Measurements from ENCODE around the gene COPZ1. TPM values are rescaled to one million over a fixed set of nuclear protein-coding genes. Genes with fewer than 3 reads are reported as not detected.
A peak's percentile ranks its signal among the peaks of the same experiment; 100 is the strongest.

COPZ1 gene
- total RNA-seq, 1 donor from 2014 or later = 173 TPM

DNA sequence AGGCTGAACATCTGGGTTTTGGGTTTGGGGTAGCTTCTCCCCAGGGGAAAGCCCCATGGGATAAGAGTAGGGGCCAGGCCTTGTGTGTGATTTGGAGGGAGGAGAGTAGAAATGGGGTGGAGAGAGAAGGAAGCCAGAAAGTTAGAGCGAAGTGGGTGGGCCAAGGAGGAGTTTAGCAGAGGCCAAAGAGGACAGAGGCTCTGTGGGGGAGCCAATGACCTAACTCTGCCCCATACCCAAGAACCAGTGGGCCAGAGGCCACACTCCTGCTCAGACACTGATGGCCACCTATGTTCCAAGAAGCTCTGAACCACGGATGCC, 50.3 kb downstream of the COPZ1 start:
- no peak overlapping the region for H3K27ac Mint-ChIP-seq
- TF ChIP-seq, protein P1, sequence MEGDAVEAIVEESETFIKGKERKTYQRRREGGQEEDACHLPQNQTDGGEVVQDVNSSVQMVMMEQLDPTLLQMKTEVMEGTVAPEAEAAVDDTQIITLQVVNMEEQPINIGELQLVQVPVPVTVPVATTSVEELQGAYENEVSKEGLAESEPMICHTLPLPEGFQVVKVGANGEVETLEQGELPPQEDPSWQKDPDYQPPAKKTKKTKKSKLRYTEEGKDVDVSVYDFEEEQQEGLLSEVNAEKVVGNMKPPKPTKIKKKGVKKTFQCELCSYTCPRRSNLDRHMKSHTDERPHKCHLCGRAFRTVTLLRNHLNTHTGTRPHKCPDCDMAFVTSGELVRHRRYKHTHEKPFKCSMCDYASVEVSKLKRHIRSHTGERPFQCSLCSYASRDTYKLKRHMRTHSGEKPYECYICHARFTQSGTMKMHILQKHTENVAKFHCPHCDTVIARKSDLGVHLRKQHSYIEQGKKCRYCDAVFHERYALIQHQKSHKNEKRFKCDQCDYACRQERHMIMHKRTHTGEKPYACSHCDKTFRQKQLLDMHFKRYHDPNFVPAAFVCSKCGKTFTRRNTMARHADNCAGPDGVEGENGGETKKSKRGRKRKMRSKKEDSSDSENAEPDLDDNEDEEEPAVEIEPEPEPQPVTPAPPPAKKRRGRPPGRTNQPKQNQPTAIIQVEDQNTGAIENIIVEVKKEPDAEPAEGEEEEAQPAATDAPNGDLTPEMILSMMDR (IDR thresholded peaks at IDR 0.05; ENCODE audit: unreplicated experiment) = no peak
- no peaks in the 10 kb centered on the region for H3K9me3 Mint-ChIP-seq (ENCODE audit: low read depth)
- no peak for DNase-seq (ENCODE audit: low spot score, unreplicated experiment)
- H3K4me3 Mint-ChIP-seq (ENCODE audit: low read depth) = no peak overlapping the region
- peaks cover 9% of the 10 kb centered on the region for H3K36me3 Mint-ChIP-seq (ENCODE audit: insufficient read depth)
- peaks cover 13% of the 10 kb centered on the region for H3K4me1 Mint-ChIP-seq (ENCODE audit: low read depth)
- peaks cover 18% of the 10 kb centered on the region for H3K27me3 Mint-ChIP-seq

DNA sequence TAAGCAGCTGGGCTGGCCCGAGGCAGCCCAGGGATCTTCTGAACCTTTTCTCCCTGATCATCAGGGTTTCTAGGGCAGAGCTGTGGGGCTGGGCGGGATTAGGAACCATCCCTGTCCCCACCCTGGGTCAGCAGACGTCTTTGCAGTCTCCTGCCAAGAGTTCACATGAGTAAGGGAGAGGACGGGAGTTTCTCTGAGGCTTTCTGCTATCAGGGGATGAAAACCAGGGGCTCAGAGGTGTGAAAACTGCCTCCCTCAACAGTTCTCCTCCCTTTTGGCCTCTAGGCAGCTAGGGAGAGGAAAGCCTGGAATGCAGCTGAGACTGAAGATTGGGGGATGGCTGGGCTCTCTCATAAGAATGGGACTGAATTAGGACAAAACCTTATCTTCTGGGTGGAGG, 51.7 kb downstream of the COPZ1 start:
- Mint-ChIP-seq H3K4me3 (ENCODE audit: low read depth) (no peak overlapping the region), H3K27ac (no peak overlapping the region), H3K9me3 (ENCODE audit: low read depth) (no peaks in the 10 kb centered on the region), H3K27me3 (peaks cover 11% of the 10 kb centered on the region), H3K4me1 (ENCODE audit: low read depth) (peaks cover 13% of the 10 kb centered on the region), H3K36me3 (ENCODE audit: insufficient read depth) (peaks cover 5% of the 10 kb centered on the region)
- TF ChIP-seq, protein P1 (IDR thresholded peaks at IDR 0.05; ENCODE audit: unreplicated experiment) = no peak
- no peak for DNase-seq (ENCODE audit: low spot score, unreplicated experiment)

DNA sequence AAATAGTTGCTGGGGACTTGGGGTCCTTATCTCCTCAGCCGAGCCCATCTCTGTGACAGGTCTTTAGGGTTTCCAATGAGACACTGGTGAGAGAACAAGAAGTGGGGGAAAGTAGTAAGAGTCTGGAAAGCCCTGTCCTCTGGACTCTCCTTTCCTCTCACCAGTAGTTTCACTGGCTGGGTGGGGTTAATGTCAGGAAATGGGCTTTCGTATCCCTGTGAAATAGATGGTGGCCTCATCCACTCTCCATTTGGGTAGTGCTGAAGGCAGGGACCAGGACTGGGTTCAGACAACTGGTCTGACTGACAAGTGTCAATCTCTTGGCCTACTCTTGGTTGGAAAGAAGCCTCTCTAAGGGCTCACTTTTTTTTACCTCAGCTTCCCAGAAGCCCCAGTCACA, 52.1 kb downstream of the COPZ1 start:
- TF ChIP-seq, protein P1 (IDR thresholded peaks at IDR 0.05; ENCODE audit: unreplicated experiment) = no peak
- Mint-ChIP-seq H3K4me1 (ENCODE audit: low read depth) (peaks cover 13% of the 10 kb centered on the region), H3K36me3 (ENCODE audit: insufficient read depth) (peaks cover 4% of the 10 kb centered on the region), H3K4me3 (ENCODE audit: low read depth) (peak overlapping the region; percentile 29), H3K27me3 (peaks cover 9% of the 10 kb centered on the region), H3K9me3 (ENCODE audit: low read depth) (no peaks in the 10 kb centered on the region), H3K27ac (no peak overlapping the region)
- DNase-seq (ENCODE audit: low spot score, unreplicated experiment) = no peak

DNA sequence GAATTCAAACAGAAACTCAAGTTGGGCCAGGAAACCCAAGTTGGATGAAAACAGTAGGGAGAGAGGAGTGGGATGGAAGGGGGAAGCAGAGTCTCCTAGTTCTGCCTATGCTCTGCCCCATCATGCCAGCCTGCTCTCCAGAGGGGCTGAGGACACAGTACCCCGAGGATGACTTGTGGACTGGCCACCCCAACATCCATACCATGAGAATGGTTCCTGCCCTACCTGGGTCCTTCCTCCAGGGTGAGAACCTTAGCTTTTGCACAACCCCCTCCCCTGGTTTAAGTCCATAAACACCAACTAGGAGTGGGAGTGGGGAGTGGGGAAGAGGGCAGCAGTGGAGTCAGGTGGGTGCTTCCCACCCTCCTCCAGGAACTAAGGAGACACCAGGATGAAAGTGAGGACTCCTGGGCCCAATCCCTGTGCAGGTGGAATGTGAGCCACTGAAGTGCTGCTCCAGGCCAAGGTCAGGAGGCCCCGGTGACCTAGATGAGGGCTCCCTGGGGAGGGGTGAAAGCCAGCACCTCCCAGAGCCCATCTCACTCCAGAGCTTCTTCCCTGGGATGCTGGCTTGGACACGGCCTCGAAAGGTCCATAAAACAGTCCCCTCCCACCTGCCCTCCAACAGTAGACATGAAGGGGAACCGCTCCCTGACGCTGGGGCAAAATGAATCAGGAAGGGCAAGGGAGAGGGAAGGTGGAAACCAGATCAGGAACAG, 53.0 kb downstream of the COPZ1 start:
- Mint-ChIP-seq H3K27ac (no peak overlapping the region), H3K36me3 (ENCODE audit: insufficient read depth) (no peaks in the 10 kb centered on the region), H3K4me1 (ENCODE audit: low read depth) (peaks cover 13% of the 10 kb centered on the region), H3K9me3 (ENCODE audit: low read depth) (no peaks in the 10 kb centered on the region), H3K4me3 (ENCODE audit: low read depth) (peak overlapping the region; percentile 80), H3K27me3 (peaks cover 8% of the 10 kb centered on the region)
- TF ChIP-seq, protein P1 (IDR thresholded peaks at IDR 0.05; ENCODE audit: unreplicated experiment) = no peak
- DNase-seq (ENCODE audit: low spot score, unreplicated experiment) = no peak

DNA sequence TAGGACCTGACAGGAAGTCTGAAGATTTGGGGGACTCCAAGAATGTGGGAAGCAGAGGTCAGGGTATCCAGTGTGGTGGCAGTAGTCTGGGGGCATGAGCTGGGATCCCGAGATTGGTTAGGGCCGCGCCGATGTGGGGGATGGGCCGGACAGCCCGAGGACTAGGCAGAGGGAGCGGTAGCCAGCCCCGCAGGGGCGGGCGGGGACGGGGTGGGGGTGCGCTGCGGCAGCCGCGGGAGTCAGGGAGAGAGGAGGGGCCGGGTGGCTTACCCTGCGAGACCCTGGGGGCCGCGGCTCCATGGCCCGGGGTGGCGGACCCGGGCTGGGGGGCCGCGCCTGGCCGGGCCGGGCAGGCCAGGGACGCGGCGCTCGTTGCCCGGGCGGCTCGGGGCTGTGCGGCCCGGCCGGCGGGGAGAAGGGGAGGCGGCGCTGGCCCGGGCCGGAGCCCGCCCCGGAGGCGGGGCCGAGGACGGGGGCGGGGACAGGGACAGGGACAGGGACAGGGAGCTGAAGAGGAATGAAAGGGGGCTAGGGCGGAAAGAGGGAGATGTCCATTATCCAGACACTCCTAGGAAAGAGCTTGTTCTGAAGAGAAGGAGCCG, 54.0 kb downstream of the COPZ1 start:
- Mint-ChIP-seq H3K4me3 (ENCODE audit: low read depth) (peak overlapping the region; percentile 80), H3K9me3 (ENCODE audit: low read depth) (no peaks in the 10 kb centered on the region), H3K4me1 (ENCODE audit: low read depth) (peaks cover 13% of the 10 kb centered on the region), H3K27me3 (peaks cover 8% of the 10 kb centered on the region), H3K27ac (peak overlapping the region; percentile 67), H3K36me3 (ENCODE audit: insufficient read depth) (no peaks in the 10 kb centered on the region)
- peak; percentile 51 for DNase-seq (ENCODE audit: low spot score, unreplicated experiment)
- TF ChIP-seq, protein P1 (IDR thresholded peaks at IDR 0.05; ENCODE audit: unreplicated experiment) = no peak

Measured in progenitor cell of endocrine pancreas (in vitro differentiated cells).